ENCODE data around the gene S100A8. TPM values are rescaled to one million over a fixed set of nuclear protein-coding genes. Genes with fewer than 3 reads are reported as not detected.

Gene S100A8
- total RNA-seq, 4 donors from 2014 or later: 2.8 to 35.6 (median 6.2) TPM; not detected in 1

DNA sequence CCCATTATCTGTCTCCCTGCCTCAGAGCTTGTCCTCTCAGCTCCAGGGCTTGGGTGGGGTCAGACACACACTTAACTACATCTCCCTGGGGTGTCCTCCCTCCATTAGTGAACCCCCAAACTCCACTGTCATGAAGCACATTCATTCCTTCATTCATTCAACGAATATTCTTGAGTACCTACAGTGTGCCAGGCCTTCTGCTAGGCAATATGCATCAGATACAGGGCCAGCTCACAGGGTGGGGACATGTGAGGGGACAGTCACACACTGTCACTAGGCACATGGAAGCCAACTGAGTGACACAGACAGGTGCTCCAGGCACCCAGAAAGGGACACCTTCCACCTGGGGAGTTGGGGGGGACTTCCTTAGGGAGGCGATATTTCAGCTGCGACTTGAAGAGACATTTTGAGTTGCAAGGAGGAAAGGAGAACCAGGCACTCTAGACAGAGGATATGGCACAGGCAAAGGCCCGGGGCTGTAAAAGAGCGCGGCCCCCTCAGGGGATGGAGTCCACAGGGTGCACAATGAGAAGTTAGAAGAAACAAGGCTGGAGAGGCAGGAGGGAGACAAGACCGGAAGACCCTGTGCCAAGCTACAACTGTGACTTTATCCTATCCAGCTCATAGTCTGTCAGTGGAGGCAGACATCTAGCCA lies 8.7 kb upstream of the S100A8 start:
- no peak overlapping the region for H3K27ac ChIP-seq
- intact Hi-C loops (cut with DNase I): no loop called here
- no peaks in the 10 kb centered on the region for H3K36me3 ChIP-seq
- no peak overlapping the region for H3K4me3 ChIP-seq (replicated peaks in 1 of 3)
- 87 to 89% methylated on average over 7 of the region's 7 CpGs for WGBS, 2 donors
- no peak for DNase-seq
- no peaks in the 10 kb centered on the region for H3K9me3 ChIP-seq
- no peaks in the 10 kb centered on the region for H3K4me1 ChIP-seq
- TF ChIP-seq, protein P1, sequence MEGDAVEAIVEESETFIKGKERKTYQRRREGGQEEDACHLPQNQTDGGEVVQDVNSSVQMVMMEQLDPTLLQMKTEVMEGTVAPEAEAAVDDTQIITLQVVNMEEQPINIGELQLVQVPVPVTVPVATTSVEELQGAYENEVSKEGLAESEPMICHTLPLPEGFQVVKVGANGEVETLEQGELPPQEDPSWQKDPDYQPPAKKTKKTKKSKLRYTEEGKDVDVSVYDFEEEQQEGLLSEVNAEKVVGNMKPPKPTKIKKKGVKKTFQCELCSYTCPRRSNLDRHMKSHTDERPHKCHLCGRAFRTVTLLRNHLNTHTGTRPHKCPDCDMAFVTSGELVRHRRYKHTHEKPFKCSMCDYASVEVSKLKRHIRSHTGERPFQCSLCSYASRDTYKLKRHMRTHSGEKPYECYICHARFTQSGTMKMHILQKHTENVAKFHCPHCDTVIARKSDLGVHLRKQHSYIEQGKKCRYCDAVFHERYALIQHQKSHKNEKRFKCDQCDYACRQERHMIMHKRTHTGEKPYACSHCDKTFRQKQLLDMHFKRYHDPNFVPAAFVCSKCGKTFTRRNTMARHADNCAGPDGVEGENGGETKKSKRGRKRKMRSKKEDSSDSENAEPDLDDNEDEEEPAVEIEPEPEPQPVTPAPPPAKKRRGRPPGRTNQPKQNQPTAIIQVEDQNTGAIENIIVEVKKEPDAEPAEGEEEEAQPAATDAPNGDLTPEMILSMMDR (IDR thresholded peaks at IDR 0.05): no peak
- no peak for TF ChIP-seq POLR2A (IDR thresholded peaks at IDR 0.05)
- H3K27me3 ChIP-seq: no peaks in the 10 kb centered on the region

DNA sequence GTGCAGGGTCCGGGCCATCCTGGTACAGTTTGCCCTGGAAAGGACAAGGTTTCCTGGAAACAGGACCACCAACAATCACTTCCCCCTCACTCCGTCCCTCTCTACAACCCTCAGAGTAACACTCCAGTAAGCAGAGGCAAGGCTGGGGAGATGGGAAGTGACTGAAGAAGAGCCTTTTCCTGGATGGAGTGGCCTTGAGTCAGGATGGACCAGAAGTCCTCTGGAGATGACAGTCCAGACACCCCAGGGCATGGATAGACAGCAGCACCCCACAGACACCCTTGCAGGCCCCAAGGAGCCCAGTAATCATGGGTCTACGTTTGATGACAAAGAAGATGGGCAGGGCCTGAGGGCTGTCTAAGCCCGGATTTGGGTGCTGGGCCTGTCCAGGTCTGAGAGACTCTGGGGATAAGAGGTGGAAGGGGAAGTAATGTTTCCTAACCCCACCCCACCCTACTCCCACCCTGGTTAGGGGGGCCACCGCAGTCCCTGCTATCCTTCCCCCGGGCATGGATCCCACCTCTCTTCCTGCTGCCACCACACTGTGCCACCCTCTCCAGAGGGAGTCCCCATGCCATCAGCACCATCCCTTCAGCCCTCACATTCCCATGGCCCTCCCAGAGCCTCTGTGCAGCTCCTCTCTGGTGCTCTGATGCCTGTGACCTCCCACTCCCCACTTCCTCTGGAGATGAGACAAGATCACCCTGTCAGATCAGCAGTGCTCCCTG lies 7.2 kb upstream of the S100A8 start:
- Histone ChIP-seq H3K4me3 (replicated peaks in 1 of 3) (no peak overlapping the region), H3K4me1 (no peaks in the 10 kb centered on the region), H3K27me3 (no peaks in the 10 kb centered on the region), H3K9me3 (no peaks in the 10 kb centered on the region), H3K27ac (no peak overlapping the region), H3K36me3 (no peaks in the 10 kb centered on the region)
- DNase-seq: no peak
- TF ChIP-seq POLR2A (IDR thresholded peaks at IDR 0.05): no peak
- TF ChIP-seq, protein P1 (IDR thresholded peaks at IDR 0.05): no peak
- intact Hi-C loops (cut with DNase I): no loop called here
- WGBS, 2 donors: 83 to 84% methylated on average over 6 of the region's 6 CpGs

DNA sequence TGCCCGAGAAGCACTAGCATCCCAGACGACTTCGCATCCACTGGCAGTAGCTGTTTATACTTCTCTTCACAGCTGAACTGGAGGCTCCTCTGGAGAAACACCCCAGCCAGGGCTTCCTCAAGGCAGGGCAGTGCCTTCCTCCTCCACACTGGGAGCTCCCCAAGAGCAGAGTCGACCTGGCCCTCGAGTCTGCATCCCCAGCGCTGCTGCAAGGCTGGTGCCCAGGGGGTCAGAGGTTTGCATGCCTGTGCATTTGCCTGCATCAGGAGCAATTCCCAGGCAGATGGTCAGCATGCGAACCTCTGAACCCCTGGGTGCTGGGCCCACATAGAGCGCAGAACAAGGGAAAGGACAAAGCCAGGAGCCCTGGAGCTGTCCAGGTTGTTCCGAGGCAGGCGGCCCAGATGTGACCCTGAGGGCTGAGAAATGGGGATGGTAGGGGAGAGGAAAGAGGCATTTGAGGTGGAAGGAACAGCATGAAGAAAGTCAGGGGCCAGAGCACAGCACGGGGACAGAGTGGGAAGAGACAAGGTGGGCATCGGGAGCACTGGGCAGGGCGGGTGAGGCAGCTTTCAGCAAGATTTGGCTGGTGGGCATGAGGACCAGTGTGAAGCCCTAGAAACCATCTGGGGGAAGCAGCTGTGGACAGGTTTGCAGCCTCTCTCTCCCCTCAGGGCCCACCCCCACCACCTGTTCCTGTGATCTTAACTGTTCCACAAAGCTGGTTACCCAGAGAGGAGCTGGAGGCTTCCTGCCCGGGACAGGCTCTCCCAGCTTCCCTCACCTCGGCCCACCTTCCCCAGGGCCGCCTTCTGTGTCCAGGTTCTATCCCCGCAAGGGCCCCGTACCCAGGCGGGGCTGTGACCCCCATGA lies 6.4 kb upstream of the S100A8 start:
- TF ChIP-seq, protein P1 (IDR thresholded peaks at IDR 0.05): no peak
- TF ChIP-seq POLR2A (IDR thresholded peaks at IDR 0.05): no peak
- Histone ChIP-seq H3K4me3 (replicated peaks in 1 of 3) (no peak overlapping the region), H3K27me3 (no peaks in the 10 kb centered on the region), H3K4me1 (no peaks in the 10 kb centered on the region), H3K9me3 (no peaks in the 10 kb centered on the region), H3K36me3 (no peaks in the 10 kb centered on the region), H3K27ac (no peak overlapping the region)
- intact Hi-C loops (cut with DNase I): no loop called here
- 76 to 87% methylated on average over 18 to 19 of the region's 19 CpGs for WGBS, 2 donors
- DNase-seq: no peak

DNA sequence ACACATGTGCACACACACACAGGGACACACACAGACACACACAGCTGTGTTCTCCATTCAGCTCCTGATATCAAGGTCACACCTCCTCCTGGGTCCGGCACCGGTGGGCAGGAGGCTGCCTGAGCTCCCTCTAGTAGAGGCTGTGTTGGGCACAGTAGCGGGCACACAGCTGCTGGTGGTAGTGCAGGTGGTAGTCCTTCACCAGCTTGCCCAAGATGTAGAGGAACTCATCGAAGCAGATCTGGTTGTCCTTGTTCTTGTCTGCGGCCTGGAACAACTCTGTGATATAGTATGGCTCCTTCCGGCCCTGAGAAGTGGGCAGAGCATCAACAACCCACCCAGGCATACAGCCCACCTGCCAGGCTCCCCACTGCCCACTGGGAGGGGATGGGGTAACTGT lies 5.6 kb upstream of the S100A8 start:
- H3K4me3 ChIP-seq (replicated peaks in 1 of 3): no peak overlapping the region
- DNase-seq: no peak
- no peaks in the 10 kb centered on the region for H3K27me3 ChIP-seq
- TF ChIP-seq POLR2A (IDR thresholded peaks at IDR 0.05): no peak
- TF ChIP-seq, protein P1 (IDR thresholded peaks at IDR 0.05): no peak
- H3K36me3 ChIP-seq: no peaks in the 10 kb centered on the region
- no peaks in the 10 kb centered on the region for H3K4me1 ChIP-seq
- H3K9me3 ChIP-seq: no peaks in the 10 kb centered on the region
- 94 to 96% methylated on average over 5 of the region's 6 CpGs for WGBS, 2 donors
- no peak overlapping the region for H3K27ac ChIP-seq
- intact Hi-C loops (cut with DNase I): no loop called here
